Renal pelvis (tissue), 4 donors: ENCODE data around the gene PROB1. TPM values are rescaled to one million over a fixed set of nuclear protein-coding genes. Genes with fewer than 3 reads are reported as not detected.

Experiments used
- DNase-seq: peaks from one replicate; pipeline ENCODE4 v3.0.0-alpha.2; 2013
- polyA plus RNA-seq, 3 donors: library from polyadenylated mRNA; unstranded; fragments of 120-200 nt; gene quantifications; one replicate each; pipeline ENCODE4 v1.2.1, GENCODE V29; 2013; ENCODE audit not compliant: insufficient read length in 3 of 3

PROB1 gene
- polyA plus RNA-seq, 3 donors, result 2.8 to 4.2 (median 3.5) TPM

DNA sequence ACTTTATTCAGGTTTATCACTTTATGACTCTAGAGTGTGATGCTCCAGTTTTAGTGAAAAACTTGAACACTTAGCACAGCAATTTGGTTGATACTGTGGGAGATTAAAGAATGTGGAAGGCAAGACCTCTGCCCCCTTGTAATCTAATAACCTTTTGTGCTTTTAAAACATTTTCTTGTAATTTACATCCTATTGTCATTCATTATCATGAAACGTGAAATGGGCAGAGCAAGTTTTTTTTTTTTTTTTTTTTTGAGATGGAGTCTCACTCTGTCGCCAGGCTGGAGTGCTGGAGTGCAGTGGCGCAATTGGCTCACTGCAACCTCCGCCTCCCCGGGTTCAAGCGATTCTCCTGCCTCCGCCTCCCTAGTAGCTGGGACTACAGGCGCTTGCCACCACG, 51.4 kb downstream of the PROB1 start:
- DNase-seq, result no peak

DNA sequence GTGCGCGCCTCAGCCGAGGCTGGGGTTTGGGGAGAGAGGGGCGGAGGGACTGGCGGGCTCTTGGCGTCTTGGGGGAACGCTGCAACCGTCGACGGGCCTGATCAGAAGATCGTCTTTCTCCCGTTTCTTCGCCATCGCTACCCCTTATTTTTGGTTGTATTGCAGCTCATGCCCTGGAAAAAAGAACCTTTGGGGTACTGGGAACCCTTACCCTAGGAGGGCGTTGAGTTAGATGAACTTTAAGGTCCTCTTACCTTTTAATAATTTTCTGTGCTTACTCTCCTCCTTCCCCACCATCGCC, 52.5 kb downstream of the PROB1 start:
- no peak for DNase-seq

- DNase-seq, result peak; percentile 99
Measured at GRCh38 chr5:139341689-139342422, 53.0 kb downstream of the PROB1 start, which contains the start of gene PAIP2. Gene PAIP2 (plus strand): TSS chr5:139341854. CDS start chr5:139363785, 21,931 bp downstream.

- no peak for DNase-seq
Measured at GRCh38 chr5:139341187-139341688, 53.7 kb downstream of the PROB1 start.

Other genes starting within 250 kb of the PROB1 start
- 10 to 100 TPM; 40.3 to 52.1 (median 43.5) TPM for gene SIL1, start 196.7 kb downstream of the PROB1 start, polyA plus RNA-seq
- gene MATR3, start 101.4 kb downstream of the PROB1 start, polyA plus RNA-seq, result 100 to 1,000 TPM; 576 to 652 (median 629) TPM
- gene PAIP2, start 53.2 kb downstream of the PROB1 start, polyA plus RNA-seq, result 100 to 1,000 TPM; 152 to 163 (median 163) TPM
- gene SLC23A1, start 11.8 kb downstream of the PROB1 start, polyA plus RNA-seq, result 10 to 100 TPM; 15.0 to 22.0 (median 18.0) TPM
- gene MZB1, start 5.2 kb downstream of the PROB1 start, polyA plus RNA-seq, result 1 to 10 TPM in 1 of 3 donors, under 1 TPM in 2; 0.61 to 1.1 (median 0.73) TPM
- 10 to 100 TPM in 2 of 3 donors, 1 to 10 TPM in 1; 9.9 to 20.2 (median 13.6) TPM for gene SPATA24, start 9.0 kb upstream of the PROB1 start, polyA plus RNA-seq
- gene DNAJC18, start 44.4 kb upstream of the PROB1 start, polyA plus RNA-seq, result 10 to 100 TPM; 19.8 to 23.4 (median 22.0) TPM
- 10 to 100 TPM; 21.7 to 30.4 (median 24.4) TPM for gene ECSCR, start 67.6 kb upstream of the PROB1 start, polyA plus RNA-seq
- under 1 TPM in 1 of 3 donors, not detected in 2; 0.12 TPM for gene SMIM33, start 75.9 kb upstream of the PROB1 start, polyA plus RNA-seq
- 10 to 100 TPM; 33.0 to 41.3 (median 34.1) TPM for gene STING1, start 87.7 kb upstream of the PROB1 start, polyA plus RNA-seq
- 100 to 1,000 TPM; 138 to 149 (median 141) TPM for gene UBE2D2, start 166.2 kb upstream of the PROB1 start, polyA plus RNA-seq